Stimulated activated CD4-positive, alpha-beta T cell treated with anti-CD3 and anti-CD28 coated beads, Interleukin-1b, Interleukin-23, amount 100 ng/mL, for 48 hours (primary cell): Measurements from ENCODE around the gene ITGB2.

Source experiments
- DNase-seq: peaks from one replicate; pipeline ENCODE4 v3.0.0-alpha.2; 2020

Gene ITGB2

DNA sequence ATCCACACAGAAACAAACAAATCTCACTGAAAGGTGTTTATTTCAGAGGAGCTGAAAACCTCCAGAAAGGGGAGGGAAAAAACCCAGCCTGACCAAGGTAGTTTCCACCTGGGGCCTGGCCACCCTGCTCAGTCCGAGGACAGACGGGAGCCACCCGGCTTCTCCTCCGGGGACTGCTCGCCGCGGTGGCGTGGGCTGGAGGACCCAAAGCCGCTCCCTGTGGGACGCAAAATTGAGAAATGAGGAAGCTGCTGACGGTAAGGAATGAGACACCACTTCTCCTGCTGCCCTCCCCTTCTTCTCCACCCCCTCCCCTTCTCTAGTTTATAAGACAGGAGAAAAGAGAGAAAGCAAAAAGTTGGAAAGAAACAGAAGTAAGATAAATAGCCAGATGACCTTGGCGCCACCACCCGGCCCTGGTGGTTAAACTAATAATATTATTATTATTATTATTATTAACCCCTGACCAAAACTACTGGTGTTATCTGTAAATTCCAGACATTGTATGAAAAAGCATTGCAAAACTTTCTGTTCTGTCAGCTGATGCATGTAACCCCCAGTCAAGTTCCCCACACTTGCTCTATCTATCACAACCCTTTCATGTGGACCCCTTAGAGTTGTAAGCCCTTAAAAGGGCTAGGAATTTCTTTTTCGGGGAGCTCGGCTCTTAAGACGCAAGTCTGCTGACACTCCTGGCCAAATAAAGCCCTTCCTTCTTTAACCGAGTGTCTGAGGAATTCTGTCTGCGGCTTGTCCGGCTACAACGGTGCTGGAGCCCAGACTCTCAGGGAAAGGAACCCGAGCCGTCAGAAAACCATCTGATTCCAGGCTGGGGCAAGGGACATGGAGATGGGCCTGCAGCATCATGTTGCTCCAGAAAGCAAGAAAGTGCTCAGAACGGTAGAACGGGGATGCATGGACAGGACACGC, 12.5 kb downstream of the ITGB2 start:
- DNase-seq, result no peak

DNA sequence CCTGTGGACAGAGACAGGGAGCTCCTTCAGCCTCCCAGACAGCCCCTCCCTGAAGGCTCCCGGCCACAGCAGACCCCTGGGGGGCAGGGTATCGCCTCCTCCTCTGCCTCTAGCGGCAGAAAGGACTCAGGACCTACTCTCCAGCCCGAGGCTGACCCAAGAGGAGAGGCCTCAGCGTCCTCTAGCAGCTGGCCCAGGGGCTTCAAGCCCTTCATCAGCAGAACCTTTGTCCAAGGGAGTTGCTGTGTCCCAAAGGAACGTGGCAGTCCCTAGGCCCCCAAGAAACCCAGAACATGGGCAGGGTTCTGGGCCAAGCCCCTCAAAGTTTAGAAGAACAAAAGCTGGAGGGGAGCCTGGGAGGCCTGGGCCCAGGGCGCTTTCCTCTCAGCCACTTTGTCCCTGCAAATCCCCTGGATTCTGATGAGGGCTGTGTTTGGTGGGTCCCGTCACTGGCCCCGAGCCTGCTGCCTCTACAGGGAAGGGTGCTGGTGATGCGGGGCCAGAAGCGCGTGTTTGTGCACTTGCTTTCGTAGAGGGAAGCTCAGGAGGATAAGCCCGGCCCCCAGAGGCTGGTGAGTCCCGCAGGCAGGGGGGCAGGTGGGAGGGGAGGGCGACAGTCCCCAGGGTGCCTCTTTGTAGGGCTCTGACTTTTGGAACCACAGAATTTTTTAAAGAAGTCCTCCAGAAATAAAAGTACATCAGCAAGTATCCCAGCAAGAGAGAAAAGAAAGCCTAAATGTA, 13.3 kb downstream of the ITGB2 start:
- no peak for DNase-seq

DNA sequence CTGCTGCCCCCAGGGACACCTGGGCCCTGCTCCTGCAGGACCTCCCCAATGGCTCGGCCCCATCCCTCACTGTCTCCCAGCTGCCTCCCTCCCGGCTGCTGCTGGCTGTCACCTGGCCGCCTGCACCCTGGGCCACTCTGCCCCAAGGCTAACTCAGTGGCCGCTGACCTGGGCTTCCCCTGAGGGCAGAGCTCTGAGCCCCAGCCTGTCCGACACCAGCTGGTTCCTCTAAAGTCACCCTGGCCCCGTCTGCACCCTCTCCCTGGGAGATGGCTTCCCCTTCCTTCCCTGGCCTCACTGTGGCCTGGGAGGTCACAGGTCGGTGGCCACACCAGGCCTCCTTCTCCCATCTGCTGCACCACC, 15.0 kb downstream of the ITGB2 start:
- DNase-seq, result no peak

DNA sequence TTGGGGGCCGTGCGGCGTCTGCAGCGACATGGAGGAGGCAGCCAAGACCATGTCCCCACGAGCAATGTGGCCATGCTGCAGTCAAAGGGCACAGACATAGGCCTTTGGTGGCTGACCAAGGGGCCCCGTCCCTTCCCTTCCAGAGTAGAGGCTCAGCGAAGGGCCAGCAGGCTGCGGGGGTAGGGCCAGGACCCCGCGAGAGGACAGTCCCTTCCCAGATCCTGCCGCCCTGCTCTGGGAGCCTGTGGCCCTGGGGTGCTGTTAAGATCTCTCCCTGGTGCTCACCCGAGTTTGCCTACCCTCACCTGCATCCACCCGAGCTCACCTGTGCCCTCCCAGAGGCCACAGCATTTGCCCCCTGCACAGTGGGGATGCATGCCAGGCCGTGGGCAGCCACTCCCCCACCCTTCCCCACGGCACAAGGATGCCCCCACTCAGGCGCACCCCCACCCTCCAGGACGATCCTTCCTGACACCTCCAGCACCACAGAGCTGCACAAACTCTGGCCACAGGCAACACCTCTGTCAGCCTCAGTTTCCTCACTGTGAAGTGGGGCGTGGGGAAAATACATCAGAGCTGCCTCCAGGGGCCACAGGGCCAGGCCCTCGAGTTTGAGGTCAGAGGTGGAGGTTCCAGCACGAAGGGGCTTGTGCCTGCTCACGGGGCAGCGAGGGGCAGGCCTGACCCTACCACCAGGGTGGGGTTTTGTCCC, 15.5 kb downstream of the ITGB2 start:
- no peak for DNase-seq

DNA sequence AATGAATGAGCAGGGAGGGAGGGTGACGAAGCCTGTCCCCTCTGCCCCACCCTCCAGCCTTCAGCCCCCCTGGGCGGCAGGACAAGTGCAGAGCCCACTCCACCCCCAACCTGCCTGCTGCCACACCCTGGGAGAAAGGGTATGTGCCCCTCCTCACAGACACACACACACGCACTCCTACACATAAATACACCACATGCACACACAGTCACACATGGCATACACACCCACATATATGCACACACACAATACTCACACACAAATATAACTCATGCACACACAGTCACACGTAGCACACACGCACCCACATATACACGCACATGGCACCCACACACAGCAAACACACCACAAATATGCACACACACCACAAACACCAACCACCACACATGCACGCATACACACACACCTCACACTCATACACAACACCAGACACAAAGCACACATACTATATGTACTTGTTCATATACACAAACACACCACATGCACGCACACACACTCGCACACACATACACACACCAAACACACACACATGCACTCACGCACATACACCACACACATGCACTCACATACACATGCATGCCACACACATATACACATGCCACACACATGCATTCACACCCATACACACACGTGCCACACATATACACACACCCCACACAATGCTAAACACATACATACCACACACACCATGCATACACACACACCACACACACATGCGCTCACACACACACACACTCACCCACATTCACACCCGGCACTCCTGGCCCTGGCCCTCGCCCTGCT, 16.4 kb downstream of the ITGB2 start:
- DNase-seq, result no peak

DNA sequence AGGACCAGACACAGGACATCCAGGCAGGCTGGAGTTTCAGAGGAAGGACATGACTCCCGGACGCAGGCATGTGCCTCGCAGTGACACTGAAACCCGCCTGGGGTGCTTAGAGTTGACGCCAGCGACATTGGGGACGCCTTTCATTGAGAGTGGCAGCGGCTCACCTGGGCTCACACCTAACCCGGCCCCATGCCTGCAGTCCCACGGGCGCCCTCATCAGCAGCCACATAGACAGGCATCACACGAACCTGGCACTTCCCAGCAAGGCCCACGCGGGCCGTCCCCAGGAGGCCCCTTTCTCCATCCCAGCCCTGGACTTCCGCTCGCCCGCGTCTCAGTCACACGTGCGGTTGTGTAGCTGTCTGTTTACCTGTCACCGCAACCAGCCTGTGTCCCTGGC, 17.0 kb downstream of the ITGB2 start:
- DNase-seq, result no peak

DNA sequence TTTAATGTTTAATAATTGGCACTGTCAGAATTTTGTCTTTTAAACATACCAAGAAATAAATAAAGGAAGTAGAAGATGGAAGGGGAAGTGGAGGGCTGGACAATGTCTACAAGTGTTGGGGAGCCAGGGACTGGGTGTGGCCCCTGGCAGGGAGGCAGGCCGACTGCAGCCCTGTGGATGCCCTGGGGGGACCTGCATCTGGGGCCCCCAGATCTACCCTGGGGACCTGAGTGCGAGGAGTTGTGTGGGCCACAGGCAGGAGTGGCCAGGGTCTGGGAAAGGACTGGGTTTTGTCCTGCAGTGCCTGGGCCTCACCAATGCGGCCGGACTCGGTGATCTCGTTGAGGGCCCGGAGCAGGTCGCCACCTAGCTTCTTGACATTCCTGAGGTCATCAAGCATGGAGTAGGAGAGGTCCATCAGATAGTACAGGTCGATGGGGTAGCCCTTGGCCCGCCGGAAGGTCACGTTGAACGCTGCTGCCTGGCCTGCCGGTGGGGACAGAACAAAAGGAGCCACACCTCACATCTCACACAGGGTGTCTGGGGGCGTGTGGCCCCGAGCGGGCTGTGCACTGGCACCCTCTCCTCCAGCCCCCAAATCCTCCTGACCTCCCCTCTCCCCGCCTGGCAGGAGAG, 17.5 kb downstream of the ITGB2 start:
- DNase-seq, result no peak

DNA sequence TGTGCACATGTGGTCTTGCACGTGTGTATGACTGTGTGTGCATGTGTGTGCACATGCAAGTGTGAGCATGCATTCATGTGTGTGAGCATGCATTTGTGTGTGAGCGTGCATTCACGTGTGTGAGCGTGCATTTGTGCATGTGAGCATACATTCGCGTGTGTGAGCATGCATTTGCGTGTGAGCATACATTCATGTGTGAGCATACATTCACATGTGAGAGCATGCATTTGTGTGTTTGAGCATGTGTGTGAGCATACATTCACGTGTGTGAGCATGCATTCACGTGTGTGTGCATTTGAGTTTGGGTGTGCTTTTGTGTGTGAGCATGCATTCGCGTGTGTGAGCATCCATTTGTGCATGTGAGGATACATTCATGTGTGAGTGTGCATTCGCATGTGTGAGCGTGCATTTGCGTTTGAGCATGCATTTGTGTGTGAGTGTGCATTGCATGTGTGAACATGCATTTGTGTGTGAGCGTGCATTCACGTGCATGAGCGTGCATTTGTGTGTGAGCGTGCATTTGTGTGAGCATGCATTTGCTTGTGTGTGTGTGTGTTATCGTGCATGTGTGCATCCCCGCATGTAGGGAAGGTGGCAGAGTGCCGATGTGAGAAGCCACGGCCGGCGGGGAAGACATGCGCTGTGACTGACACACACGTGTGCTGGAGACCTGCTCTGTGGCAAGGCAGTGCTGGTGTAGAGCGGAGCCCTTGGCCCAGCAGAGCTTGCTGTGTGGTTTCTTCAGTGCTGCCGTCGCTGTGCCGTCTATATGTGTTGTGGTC, 18.2 kb downstream of the ITGB2 start:
- no peak for DNase-seq

DNA sequence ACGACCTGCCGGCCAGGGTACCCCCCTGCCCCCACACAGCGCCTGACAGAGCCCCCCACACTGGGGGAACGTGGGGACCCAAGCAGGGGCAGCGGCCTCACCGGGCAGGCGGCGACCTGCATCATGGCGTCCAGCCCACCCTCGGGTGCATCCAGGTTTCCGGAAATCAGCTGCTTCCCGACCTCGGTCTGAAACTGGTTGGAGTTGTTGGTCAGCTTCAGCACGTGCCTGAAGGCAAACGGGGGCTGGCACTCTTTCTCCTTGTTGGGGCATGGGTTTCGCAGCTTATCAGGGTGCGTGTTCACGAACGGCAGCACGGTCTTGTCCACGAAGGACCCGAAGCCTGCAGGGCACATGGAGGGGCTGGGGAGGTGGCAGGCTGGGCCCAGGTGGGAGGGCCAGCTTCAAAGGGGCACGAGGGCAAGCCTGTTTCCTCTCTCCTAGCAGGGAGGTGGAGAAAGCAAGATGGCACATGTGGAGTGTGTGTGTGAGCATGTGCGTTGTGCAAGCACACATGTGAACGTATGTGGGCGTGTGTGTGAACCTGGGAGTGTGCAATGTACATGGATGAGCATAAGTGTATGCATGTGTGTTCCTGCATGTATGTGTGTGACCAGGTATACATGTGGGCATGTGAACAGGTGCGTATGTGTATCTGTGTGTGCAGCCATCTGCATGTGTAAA, 19.2 kb downstream of the ITGB2 start:
- no peak for DNase-seq

DNA sequence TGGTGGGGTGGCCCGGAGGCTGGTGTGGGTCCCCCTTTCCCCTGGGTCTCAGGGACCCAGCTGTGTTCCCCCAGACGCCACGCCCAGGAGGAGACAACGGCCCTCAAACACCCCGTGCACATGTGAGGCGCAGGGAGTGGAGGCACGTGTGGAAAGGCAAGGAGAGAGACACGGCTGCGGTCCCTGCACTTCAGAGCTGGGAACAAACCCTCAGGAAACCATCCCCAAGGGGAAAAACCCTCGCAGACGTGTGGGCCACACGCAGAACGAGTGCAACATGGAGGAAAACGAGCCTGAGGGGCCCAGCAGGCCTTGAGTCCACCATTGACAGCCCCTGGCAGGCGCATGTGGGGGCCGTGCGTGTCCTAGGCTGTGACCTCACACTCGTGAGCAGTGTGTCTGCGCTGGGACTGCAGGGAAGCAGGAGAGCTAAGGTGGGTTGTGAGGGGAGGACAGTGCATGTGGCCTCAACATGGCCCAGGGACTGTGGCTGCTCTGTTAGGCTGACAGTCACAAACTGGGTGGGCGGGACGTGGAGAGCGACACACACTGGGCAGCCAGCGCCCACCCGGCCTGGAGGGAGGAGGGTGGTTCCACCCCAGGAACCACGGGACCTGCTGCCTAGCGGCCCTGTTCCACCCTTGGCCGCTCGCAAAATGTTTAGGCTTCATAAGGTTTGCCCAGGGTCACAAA, 20.0 kb downstream of the ITGB2 start:
- no peak for DNase-seq

DNA sequence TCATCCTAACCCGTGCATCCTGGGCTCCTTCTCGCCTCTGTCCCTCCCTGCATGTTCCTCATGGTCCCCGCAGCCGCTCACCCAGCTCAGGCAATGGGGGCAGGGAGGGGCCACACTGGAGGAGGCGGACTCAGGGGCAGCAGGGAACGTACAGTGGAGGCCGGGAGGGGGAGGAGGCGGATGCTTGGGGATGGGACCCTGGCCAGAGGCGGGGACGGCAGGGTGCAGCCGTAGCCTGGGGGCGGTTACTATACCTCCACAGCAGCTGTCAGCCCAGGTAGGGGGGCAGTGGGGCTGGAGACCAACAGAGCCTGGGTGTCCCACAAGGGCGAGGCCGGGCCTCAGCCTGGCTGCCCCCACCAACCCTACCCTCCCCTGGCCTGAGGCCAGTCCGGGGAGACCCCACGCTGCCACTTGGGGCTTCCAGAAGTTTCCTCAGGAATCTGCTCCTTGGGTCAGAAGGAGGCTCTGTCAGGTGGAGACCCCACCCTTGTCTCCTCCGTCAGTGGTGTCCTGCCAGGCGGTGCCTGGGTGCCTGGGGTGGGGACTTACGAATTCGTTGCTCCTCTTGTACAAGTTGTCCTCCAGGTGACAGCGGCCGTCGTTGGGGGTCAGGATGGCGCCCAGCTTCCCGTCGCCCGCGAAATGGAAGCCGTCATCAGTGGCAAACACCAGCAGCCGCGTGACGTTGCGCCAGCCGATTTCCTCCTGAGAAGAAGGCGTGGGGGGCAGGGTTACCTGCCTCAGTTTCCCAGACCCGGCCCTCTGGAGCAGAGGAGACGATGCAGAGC, 20.7 kb downstream of the ITGB2 start:
- DNase-seq, result no peak

DNA sequence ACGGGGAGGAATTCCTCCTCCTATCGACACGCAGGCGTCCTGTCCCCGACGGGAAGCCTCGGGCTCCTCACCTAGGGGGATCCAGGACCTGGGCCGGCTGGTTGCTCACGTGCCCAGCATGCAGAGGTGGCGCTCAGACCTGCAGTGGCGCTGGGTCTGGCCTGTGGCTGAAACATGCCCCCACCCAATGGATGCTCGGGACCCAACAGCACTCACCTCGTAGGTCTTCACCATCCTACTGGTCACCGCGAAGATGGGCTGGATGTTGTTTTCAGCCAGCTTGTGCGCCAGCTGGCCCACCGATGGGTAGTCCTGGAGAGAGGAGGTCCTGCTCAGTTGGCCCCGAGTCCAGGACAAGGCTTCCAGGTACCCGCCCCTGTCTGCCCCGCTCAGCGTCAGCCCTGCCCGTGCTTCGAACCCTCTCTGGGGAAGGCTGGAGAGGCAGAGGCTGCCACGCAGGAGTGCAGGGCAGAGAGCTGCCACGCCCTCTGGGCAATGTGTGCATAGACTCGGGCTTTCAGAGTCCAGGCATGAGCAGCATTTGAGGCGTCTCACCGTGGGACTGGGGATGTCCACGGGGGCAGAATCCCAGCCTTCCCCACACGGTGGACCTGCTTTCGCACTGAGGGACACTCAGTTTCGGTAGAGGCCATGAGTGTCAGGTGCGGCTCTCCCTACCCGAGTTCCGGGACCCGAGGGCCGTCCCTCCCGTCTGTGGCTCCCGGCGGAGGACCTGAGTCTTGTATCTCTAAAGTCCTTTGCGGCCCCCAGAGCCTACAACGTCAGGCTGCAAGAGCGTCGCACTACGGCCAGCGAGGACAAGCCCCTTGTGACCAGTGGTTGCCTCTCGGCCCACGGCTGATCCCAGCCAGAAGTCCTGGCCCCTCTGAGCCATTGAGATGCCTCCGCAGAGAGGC, 21.6 kb downstream of the ITGB2 start:
- no peak for DNase-seq

DNA sequence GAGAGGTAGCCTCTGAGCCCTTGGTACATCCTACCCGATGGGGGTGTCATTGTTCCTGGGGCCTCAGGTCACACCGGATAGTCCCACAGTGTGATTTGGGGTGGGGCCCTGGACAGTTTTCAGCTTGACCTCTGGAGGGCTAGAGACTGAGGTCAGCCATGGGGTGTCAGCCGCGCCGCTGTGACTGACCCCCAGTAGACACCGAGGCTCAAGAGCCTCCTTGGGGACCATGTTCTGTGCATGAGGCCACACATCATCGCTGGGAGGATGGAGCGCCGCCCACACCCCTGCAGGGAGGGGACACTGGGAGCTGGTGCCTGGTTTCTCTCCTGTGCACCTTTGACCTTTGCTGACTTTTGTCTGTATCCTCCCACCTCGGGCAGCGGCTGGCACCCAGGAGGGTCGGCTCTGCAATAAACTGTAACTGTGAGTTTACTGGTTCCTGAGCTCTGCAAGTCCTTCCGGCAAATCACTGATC, 22.6 kb downstream of the ITGB2 start:
- DNase-seq, result no peak

DNA sequence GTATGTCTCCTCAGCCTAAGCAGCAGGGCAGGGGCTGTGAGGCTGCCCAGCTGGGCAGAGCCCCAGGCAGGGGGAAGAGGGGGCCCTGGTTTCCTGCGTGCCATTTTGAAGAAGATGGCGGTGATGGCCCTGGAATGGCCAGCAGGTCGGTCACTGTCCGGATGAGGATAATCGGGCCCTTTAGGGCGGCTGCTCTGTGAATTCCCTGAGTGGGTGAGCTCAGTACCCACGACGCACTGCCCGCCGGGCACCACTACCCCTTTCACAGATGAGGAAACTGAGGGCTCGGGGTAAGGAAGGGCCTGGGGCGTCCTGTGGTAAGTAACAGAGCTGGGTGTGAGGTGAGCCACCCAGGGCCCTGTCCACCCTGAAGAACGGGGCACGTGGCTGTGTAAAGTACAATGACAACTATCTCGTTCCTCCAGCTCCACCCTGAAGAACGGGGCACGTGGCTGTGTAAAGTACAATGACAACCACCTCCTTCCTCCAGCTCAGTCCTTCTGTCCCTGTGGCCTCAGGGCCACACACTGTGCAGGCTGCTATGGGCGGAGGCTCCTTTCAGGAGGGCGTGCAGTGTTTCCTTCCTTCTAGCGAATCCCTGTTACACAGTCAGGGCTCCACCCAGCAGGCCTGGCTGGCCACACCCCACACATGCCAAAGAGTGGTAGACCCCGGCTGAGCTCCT, 23.2 kb downstream of the ITGB2 start:
- no peak for DNase-seq

DNA sequence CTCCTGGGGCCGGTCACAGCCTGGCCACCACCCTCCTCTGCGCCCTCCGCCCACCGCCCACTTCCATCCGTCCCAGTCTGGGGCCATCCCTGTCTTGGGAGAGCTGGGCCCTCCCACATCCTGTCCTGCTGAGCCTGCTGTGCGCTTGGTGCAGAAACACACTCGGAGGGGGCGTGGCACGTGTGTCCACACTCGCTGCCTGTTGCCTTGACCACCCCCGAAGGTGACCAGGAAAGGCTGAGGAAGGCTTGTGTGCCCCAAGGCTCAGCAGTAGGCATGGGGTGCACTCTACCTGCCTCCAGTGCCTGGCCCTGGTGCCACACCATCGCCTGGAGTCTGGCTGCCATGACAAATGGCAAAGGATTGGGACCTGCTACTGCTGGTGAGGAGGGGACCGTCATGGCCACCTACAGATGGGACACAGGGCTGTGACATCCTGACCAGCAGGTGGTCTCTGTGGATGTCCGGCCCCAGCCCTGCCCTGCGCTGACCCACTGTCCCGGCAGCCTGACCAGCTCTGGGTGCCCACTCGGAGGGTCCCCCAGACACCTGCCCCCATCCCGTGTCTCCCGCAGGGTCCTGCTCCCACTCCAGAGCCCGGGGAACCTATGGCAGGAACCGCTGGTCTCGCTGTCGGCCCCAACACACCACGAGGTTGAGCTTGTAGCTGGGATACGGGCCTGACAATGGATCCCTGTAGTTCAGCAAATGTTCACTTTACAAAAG, 24.0 kb downstream of the ITGB2 start:
- no peak for DNase-seq

DNA sequence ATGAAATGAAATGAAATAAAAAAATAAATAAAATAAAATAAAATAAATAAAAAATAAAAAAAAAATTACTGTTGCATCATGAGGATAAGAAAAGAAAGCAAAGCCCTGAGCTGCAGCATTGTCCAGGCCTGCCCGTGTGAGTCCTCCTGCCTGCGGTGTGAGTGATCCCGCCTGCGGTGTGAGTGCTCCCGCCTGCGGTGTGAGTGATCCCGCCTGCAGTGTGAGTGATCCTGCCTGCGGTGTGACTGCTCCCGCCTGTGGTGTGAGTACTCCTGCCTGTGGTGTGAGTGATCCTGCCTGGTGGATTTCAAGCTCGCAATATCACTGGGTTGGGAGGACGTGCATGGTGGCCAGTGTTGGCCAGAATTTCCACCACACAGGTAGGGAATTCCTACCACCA, 24.8 kb downstream of the ITGB2 start:
- no peak for DNase-seq
